H9 (cell line): Measurements from ENCODE around the gene NINJ1. TPM values are rescaled to one million over a fixed set of nuclear protein-coding genes. Genes with fewer than 3 reads are reported as not detected.

Source experiments
- DNase-seq: peaks from one replicate; pipeline ENCODE4 v3.0.0-alpha.2; 2017
- H2AFZ ChIP-seq: one replicate; pipeline ENCODE4 v1.6.1; 2013; ENCODE audit warnings: mild to moderate bottlenecking, low read length, control low read depth, moderate library complexity
- H2AK5ac ChIP-seq: 2 replicates; pipeline ENCODE4 v1.6.1; 2013; ENCODE audit warnings: low read length, control low read depth, mixed read lengths; ENCODE audit not compliant: insufficient read length
- H2BK120ac ChIP-seq: one replicate; pipeline ENCODE4 v1.6.1; 2013; ENCODE audit warnings: low read depth, mild to moderate bottlenecking, low read length, control low read depth, inconsistent platforms; ENCODE audit not compliant: poor library complexity, severe bottlenecking
- H2BK12ac ChIP-seq: 2 replicates; pipeline ENCODE4 v1.6.1; 2013; ENCODE audit warnings: low read length, control low read depth, mixed read lengths, low read depth; ENCODE audit not compliant: insufficient read length
- H2BK15ac ChIP-seq: 2 replicates; pipeline ENCODE4 v1.6.1; 2013; ENCODE audit warnings: low read depth, low read length, control low read depth
- H2BK20ac ChIP-seq: one replicate; pipeline ENCODE4 v1.6.1; 2013; ENCODE audit warnings: low read depth, mild to moderate bottlenecking, low read length, control low read depth, inconsistent platforms; ENCODE audit not compliant: poor library complexity, severe bottlenecking
- H2BK5ac ChIP-seq: 2 replicates; pipeline ENCODE4 v1.6.1; 2013; ENCODE audit warnings: low read length, control low read depth, mixed read lengths; ENCODE audit not compliant: insufficient read length
- H3K14ac ChIP-seq: 2 replicates; pipeline ENCODE4 v1.6.1; 2013; ENCODE audit warnings: low read length, control low read depth; ENCODE audit not compliant: insufficient read depth
- H3K18ac ChIP-seq: 2 replicates; pipeline ENCODE4 v1.6.1; 2013; ENCODE audit warnings: low read depth, mild to moderate bottlenecking, mixed read lengths, low read length, control low read depth; ENCODE audit not compliant: insufficient read length
- H3K23ac ChIP-seq: 2 replicates; pipeline ENCODE4 v1.6.1; 2013; ENCODE audit warnings: low read length, control low read depth, mixed read lengths, low read depth; ENCODE audit not compliant: insufficient read length
- H3K23me2 ChIP-seq: 2 replicates; pipeline ENCODE4 v1.6.1; 2013; ENCODE audit warnings: low read depth, mild to moderate bottlenecking, mixed read lengths, low read length, control low read depth; ENCODE audit not compliant: insufficient read length, poor library complexity, severe bottlenecking
- H3K27ac ChIP-seq: 2 replicates; pipeline ENCODE4 v1.5.1; 2013; ENCODE audit warnings: low read length, control low read depth, mixed read lengths, low read depth; ENCODE audit not compliant: insufficient read length
- H3K27me3 ChIP-seq: 2 replicates; pipeline ENCODE4 v1.6.1; 2013; ENCODE audit warnings: low read length, control low read depth, inconsistent platforms; ENCODE audit not compliant: insufficient read depth
- H3K4ac ChIP-seq: 2 replicates; pipeline ENCODE4 v1.6.1; 2013; ENCODE audit warnings: low read depth, mild to moderate bottlenecking, control low read depth, inconsistent platforms, low read length, moderate library complexity
- H3K4me1 ChIP-seq: 2 replicates; pipeline ENCODE4 v1.6.1; 2013; ENCODE audit warnings: low read length, control low read depth, inconsistent platforms; ENCODE audit not compliant: insufficient read depth
- H3K4me2 ChIP-seq: 2 replicates; pipeline ENCODE4 v1.6.1; 2013; ENCODE audit warnings: low read length, control low read depth, mixed read lengths; ENCODE audit not compliant: insufficient read length, insufficient read depth
- H3K56ac ChIP-seq: 2 replicates; pipeline ENCODE4 v1.6.1; 2013; ENCODE audit warnings: low read depth, mild to moderate bottlenecking, mixed read lengths, low read length, control low read depth; ENCODE audit not compliant: insufficient read length
- H3K79me1 ChIP-seq: 2 replicates; pipeline ENCODE4 v1.6.1; 2013; ENCODE audit warnings: low read depth, mild to moderate bottlenecking, moderate library complexity, low read length, control low read depth, inconsistent platforms; ENCODE audit not compliant: insufficient read depth, poor library complexity, severe bottlenecking
- H3K79me2 ChIP-seq: 2 replicates; pipeline ENCODE4 v1.6.1; 2013; ENCODE audit warnings: low read length, control low read depth, inconsistent platforms; ENCODE audit not compliant: insufficient read depth
- H3K9ac ChIP-seq: 2 replicates; pipeline ENCODE4 v1.6.1; 2013; ENCODE audit warnings: low read length, control low read depth, mixed read lengths; ENCODE audit not compliant: insufficient read length; ENCODE audit errors: extremely low read depth
- H3K9me3 ChIP-seq: one replicate; pipeline ENCODE4 v1.6.1; 2013; ENCODE audit warnings: low read depth, low read length, inconsistent platforms; ENCODE audit not compliant: control insufficient read depth
- H3T11ph ChIP-seq: one replicate; pipeline ENCODE4 v1.6.1; 2013; ENCODE audit warnings: mild to moderate bottlenecking, low read length, control low read depth, inconsistent platforms
- H4K20me1 ChIP-seq: one replicate; pipeline ENCODE4 v1.6.1; 2013; ENCODE audit not compliant: control insufficient read depth, insufficient read length, insufficient read depth
- H4K5ac ChIP-seq: 2 replicates; pipeline ENCODE4 v1.6.1; 2013; ENCODE audit warnings: low read depth, mild to moderate bottlenecking, mixed read lengths, low read length, control low read depth; ENCODE audit not compliant: insufficient read length
- H4K8ac ChIP-seq: replicated peaks from 2 replicates; pipeline ENCODE4 v1.6.1; 2013; ENCODE audit warnings: low read length, control low read depth, mixed read lengths, low read depth; ENCODE audit not compliant: insufficient read length
- H4K91ac ChIP-seq: 2 replicates; pipeline ENCODE4 v1.6.1; 2013; ENCODE audit warnings: low read depth, mild to moderate bottlenecking, moderate library complexity, mixed read lengths, low read length, control low read depth; ENCODE audit not compliant: insufficient read length
- H3K27ac Mint-ChIP-seq, 3 experiments: 2 replicates in 2 of 3; 3 replicates in 1 of 3; pipeline ENCODE4 v1.8.0; 2020 to 2021; ENCODE audit warnings: mixed read lengths in 3 of 3, mild to moderate bottlenecking in 1 of 3, moderate library complexity in 1 of 3
- H3K27me3 Mint-ChIP-seq: 2 replicates; pipeline ENCODE4 v1.8.0; 2021; ENCODE audit warnings: low read depth, mild to moderate bottlenecking, moderate library complexity, mixed read lengths
- H3K36me3 Mint-ChIP-seq, 3 experiments: 2 replicates in 2 of 3; 3 replicates in 1 of 3; pipeline ENCODE4 v1.8.0; 2020 to 2021; ENCODE audit warnings: low read depth in 3 of 3, mixed read lengths in 3 of 3; ENCODE audit not compliant: insufficient read depth in 1 of 3
- H3K4me1 Mint-ChIP-seq, 2 experiments: 2 replicates each; pipeline ENCODE4 v1.8.0; 2020; ENCODE audit warnings: mixed read lengths in 2 of 2
- H3K4me3 Mint-ChIP-seq, 2 experiments: 2 replicates in 1 of 2; 3 replicates in 1 of 2; pipeline ENCODE4 v1.8.0; 2020 to 2021; ENCODE audit warnings: mild to moderate bottlenecking in 2 of 2, mixed read lengths in 2 of 2, moderate library complexity in 1 of 2
- H3K9me3 Mint-ChIP-seq, 2 experiments: 2 replicates in 1 of 2; 3 replicates in 1 of 2; pipeline ENCODE4 v1.8.0; 2020; ENCODE audit warnings: mild to moderate bottlenecking in 2 of 2, mixed read lengths in 2 of 2, moderate library complexity in 1 of 2
- CTCF ChIP-seq: fragments of 200-600 bp; sonication (generic); conservative IDR thresholded peaks from 3 replicates; pipeline ENCODE4 v1.8.0; 2021; ENCODE audit warnings: antibody characterized with exemption, mild to moderate bottlenecking
- WGBS: extraction: QIAGEN DNeasy Blood & Tissue Kit; methylation state at CpG from one replicate; pipeline ENCODE4 v1.1.7; 2013; ENCODE audit warnings: missing lambda C conversion rate, low lambda C conversion rate, mixed read lengths; ENCODE audit not compliant: insufficient read length; ENCODE audit errors: extremely low coverage; 5-methylcytosine and 5-hydroxymethylcytosine counted together
- total RNA-seq: library from RNA; stranded (reverse); gene quantifications from 2 replicates; pipeline ENCODE4 v1.2.1, GENCODE V29; 2021

The NINJ1 gene
- total RNA-seq, 1 experiment from 2014 or later = 28.9 TPM

GRCh38 chr9:93132287-93132927, 1.6 kb downstream of the NINJ1 start:
- H3K14ac ChIP-seq = no peak overlapping the region
- no peak overlapping the region for H4K8ac ChIP-seq
- H3K27me3 ChIP-seq = peaks cover 5% of the 10 kb centered on the region; the same call in 1 of the 2 replicates
- Mint-ChIP-seq H3K9me3 (no peaks in the 10 kb centered on the region), H3K36me3 (no peaks in the 10 kb centered on the region; a peak in 1 of 7 replicates), H3K4me3 (peak overlapping the region; percentile 74 to 85), H3K4me1 (peaks cover 17 to 30% of the 10 kb centered on the region in 2 experiments), H3K27ac (no peak overlapping the region), H3K27me3 (peaks cover 23% of the 10 kb centered on the region)
- H3K23me2 ChIP-seq = no peaks in the 10 kb centered on the region
- H2BK12ac ChIP-seq = no peak overlapping the region
- no peak for TF ChIP-seq CTCF
- H3K4me2 ChIP-seq = peak overlapping the region; percentile 48
- H2AK5ac ChIP-seq = no peak overlapping the region
- no peak overlapping the region for H4K91ac ChIP-seq
- no peak overlapping the region for H2BK15ac ChIP-seq
- no peak overlapping the region for H3T11ph ChIP-seq
- whole genome bisulfite sequencing = no CpG with 5 or more reads among the region's 12 CpGs
- H3K56ac ChIP-seq = no peak overlapping the region
- H3K27ac ChIP-seq = no peak overlapping the region
- no peak overlapping the region for H2BK5ac ChIP-seq
- DNase-seq = no peak
- H3K18ac ChIP-seq = peak overlapping the region; percentile 3
- no peak overlapping the region for H3K9ac ChIP-seq
- H2BK20ac ChIP-seq = no peak overlapping the region
- no peaks in the 10 kb centered on the region for H3K9me3 ChIP-seq
- no peak overlapping the region for H3K23ac ChIP-seq
- no peaks in the 10 kb centered on the region; the same call in 1 of the 2 replicates for H3K4me1 ChIP-seq
- no peaks in the 10 kb centered on the region for H3K79me1 ChIP-seq
- no peak overlapping the region for H2AFZ ChIP-seq
- H2BK120ac ChIP-seq = no peak overlapping the region
- H4K20me1 ChIP-seq = no peaks in the 10 kb centered on the region
- H3K4ac ChIP-seq = no peak overlapping the region
- no peak overlapping the region for H4K5ac ChIP-seq
- H3K79me2 ChIP-seq = no peaks in the 10 kb centered on the region
